Memory B cell (primary cell): ENCODE data around the gene SLK.

Experiments
- ATAC-seq: fragments of 150-1000 bp; cut with Tn5 transposase; 2 replicates; pipeline ENCODE4 v1.10.0; 2021; ENCODE audit warnings: low read depth, mild to moderate bottlenecking, moderate library complexity
- DNase-seq, 2 donors: peaks; one replicate each; pipeline ENCODE4 v3.0.0; 2022; ENCODE audit warnings: low spot score in 2 of 2
- H3K27ac Mint-ChIP-seq: one replicate; pipeline ENCODE4 v1.8.0; 2022; ENCODE audit warnings: mild to moderate bottlenecking, moderate library complexity, mixed read lengths
- H3K27me3 Mint-ChIP-seq: one replicate; pipeline ENCODE4 v1.8.0; 2022; ENCODE audit warnings: mixed read lengths
- H3K36me3 Mint-ChIP-seq: one replicate; pipeline ENCODE4 v1.8.0; 2022; ENCODE audit warnings: mild to moderate bottlenecking, mixed read lengths
- H3K4me1 Mint-ChIP-seq: one replicate; pipeline ENCODE4 v1.8.0; 2022; ENCODE audit warnings: mixed read lengths
- H3K4me3 Mint-ChIP-seq: one replicate; pipeline ENCODE4 v1.8.0; 2022; ENCODE audit warnings: mild to moderate bottlenecking, moderate library complexity, mixed read lengths
- H3K9me3 Mint-ChIP-seq: one replicate; pipeline ENCODE4 v1.8.0; 2022; ENCODE audit warnings: mixed read lengths

Gene SLK

GRCh38 chr10:103930881-103931280, 36.1 kb upstream of the SLK start:
- no peak for ATAC-seq
- Mint-ChIP-seq H3K4me1 (no peaks in the 10 kb centered on the region), H3K27ac (no peak overlapping the region), H3K4me3 (no peak overlapping the region), H3K27me3 (peaks cover 4% of the 10 kb centered on the region), H3K9me3 (no peaks in the 10 kb centered on the region), H3K36me3 (no peaks in the 10 kb centered on the region)
- DNase-seq: no peak

GRCh38 chr10:103931603-103932002, 35.3 kb upstream of the SLK start:
- ATAC-seq: no peak
- no peaks in the 10 kb centered on the region for H3K36me3 Mint-ChIP-seq
- peaks cover 4% of the 10 kb centered on the region for H3K27me3 Mint-ChIP-seq
- H3K9me3 Mint-ChIP-seq: no peaks in the 10 kb centered on the region
- H3K4me3 Mint-ChIP-seq: no peak overlapping the region
- no peak overlapping the region for H3K27ac Mint-ChIP-seq
- DNase-seq: no peak
- H3K4me1 Mint-ChIP-seq: no peaks in the 10 kb centered on the region

- Mint-ChIP-seq H3K4me1 (no peaks in the 10 kb centered on the region), H3K27ac (no peak overlapping the region), H3K4me3 (no peak overlapping the region), H3K27me3 (peaks cover 4% of the 10 kb centered on the region), H3K9me3 (no peaks in the 10 kb centered on the region), H3K36me3 (no peaks in the 10 kb centered on the region)
- ATAC-seq: no peak
- DNase-seq: no peak
Measured at GRCh38 chr10:103932271-103932670, 34.7 kb upstream of the SLK start.

- no peaks in the 10 kb centered on the region for H3K9me3 Mint-ChIP-seq
- DNase-seq: no peak
- no peak overlapping the region for H3K4me3 Mint-ChIP-seq
- no peaks in the 10 kb centered on the region for H3K4me1 Mint-ChIP-seq
- H3K27me3 Mint-ChIP-seq: peaks cover 4% of the 10 kb centered on the region
- H3K27ac Mint-ChIP-seq: no peak overlapping the region
- no peaks in the 10 kb centered on the region for H3K36me3 Mint-ChIP-seq
- ATAC-seq: no peak
Measured at GRCh38 chr10:103932971-103933370, 34.0 kb upstream of the SLK start.

DNA sequence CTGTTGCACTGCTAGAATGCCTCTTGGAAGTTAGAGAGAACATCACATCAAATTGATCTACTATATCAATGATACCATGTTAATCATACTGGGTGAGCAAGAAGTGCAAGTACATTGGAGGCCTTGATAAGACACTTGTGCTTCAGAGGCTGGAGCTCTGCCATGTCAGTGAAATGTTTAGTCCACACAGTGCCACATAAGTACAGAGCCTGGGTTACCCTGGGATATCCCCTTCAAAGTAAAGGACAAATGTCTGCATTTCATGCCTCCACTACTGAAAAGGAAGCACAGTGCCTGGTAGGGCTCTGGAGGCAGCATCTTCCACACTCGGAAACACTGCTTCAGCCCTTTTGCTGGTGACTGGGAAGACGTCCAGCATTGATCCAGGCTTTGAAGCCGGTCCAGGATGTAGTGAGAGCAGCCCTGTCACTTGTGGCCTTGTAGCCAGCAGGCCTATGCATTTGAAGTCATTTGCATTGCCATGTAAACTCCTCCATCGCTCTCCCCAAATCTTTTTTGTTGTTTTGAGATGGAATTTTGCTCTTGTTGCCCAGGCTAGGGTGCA, 33.3 kb upstream of the SLK start:
- Mint-ChIP-seq H3K4me1 (no peaks in the 10 kb centered on the region), H3K27ac (no peak overlapping the region), H3K4me3 (no peak overlapping the region), H3K36me3 (no peaks in the 10 kb centered on the region), H3K27me3 (peaks cover 3% of the 10 kb centered on the region), H3K9me3 (no peaks in the 10 kb centered on the region)
- ATAC-seq (no peak), DNase-seq (no peak)

DNA sequence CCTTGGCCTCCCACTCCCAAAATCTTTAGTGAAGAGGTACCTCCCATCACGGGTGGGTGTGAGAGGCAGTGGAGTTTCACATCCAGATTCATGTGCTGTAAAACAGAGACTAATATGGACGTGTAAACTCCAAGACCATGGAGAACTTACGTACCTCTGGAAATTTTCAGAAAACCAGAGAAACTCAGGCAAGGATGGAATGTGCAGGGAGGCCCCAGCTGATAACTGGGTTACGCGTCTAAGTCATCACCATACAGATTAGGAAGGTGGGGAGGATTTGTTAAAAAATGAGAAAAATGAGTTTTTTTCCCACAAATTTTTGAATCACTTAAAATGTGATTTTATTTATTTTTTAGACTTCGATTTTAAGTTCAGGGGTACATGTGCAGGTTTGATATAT, 32.6 kb upstream of the SLK start:
- H3K27me3 Mint-ChIP-seq: peaks cover 2% of the 10 kb centered on the region
- no peaks in the 10 kb centered on the region for H3K4me1 Mint-ChIP-seq
- no peaks in the 10 kb centered on the region for H3K36me3 Mint-ChIP-seq
- DNase-seq (no peak), ATAC-seq (no peak)
- no peaks in the 10 kb centered on the region for H3K9me3 Mint-ChIP-seq
- no peak overlapping the region for H3K4me3 Mint-ChIP-seq
- H3K27ac Mint-ChIP-seq: no peak overlapping the region

- H3K4me1 Mint-ChIP-seq: no peaks in the 10 kb centered on the region
- DNase-seq (no peak), ATAC-seq (no peak)
- no peak overlapping the region for H3K27ac Mint-ChIP-seq
- peaks cover 4% of the 10 kb centered on the region for H3K27me3 Mint-ChIP-seq
- no peaks in the 10 kb centered on the region for H3K36me3 Mint-ChIP-seq
- H3K4me3 Mint-ChIP-seq: no peak overlapping the region
- no peaks in the 10 kb centered on the region for H3K9me3 Mint-ChIP-seq
Measured at GRCh38 chr10:103936022-103936421, 30.9 kb upstream of the SLK start.

GRCh38 chr10:103939522-103939921, 27.4 kb upstream of the SLK start:
- DNase-seq (no peak), ATAC-seq (no peak)
- Mint-ChIP-seq H3K4me1 (no peaks in the 10 kb centered on the region), H3K27me3 (peaks cover 10% of the 10 kb centered on the region), H3K4me3 (no peak overlapping the region), H3K9me3 (no peaks in the 10 kb centered on the region), H3K36me3 (no peaks in the 10 kb centered on the region), H3K27ac (no peak overlapping the region)

GRCh38 chr10:103941801-103942200, 25.1 kb upstream of the SLK start:
- Mint-ChIP-seq H3K4me3 (no peak overlapping the region), H3K4me1 (no peaks in the 10 kb centered on the region), H3K9me3 (no peaks in the 10 kb centered on the region), H3K27ac (no peak overlapping the region), H3K27me3 (peaks cover 8% of the 10 kb centered on the region), H3K36me3 (no peaks in the 10 kb centered on the region)
- no peak for DNase-seq
- no peak for ATAC-seq

GRCh38 chr10:103942866-103943265, 24.1 kb upstream of the SLK start:
- Mint-ChIP-seq H3K9me3 (no peaks in the 10 kb centered on the region), H3K36me3 (no peaks in the 10 kb centered on the region), H3K4me3 (no peak overlapping the region), H3K27me3 (peaks cover 11% of the 10 kb centered on the region), H3K4me1 (peaks cover 3% of the 10 kb centered on the region), H3K27ac (no peak overlapping the region)
- ATAC-seq (no peak), DNase-seq (no peak)

DNA sequence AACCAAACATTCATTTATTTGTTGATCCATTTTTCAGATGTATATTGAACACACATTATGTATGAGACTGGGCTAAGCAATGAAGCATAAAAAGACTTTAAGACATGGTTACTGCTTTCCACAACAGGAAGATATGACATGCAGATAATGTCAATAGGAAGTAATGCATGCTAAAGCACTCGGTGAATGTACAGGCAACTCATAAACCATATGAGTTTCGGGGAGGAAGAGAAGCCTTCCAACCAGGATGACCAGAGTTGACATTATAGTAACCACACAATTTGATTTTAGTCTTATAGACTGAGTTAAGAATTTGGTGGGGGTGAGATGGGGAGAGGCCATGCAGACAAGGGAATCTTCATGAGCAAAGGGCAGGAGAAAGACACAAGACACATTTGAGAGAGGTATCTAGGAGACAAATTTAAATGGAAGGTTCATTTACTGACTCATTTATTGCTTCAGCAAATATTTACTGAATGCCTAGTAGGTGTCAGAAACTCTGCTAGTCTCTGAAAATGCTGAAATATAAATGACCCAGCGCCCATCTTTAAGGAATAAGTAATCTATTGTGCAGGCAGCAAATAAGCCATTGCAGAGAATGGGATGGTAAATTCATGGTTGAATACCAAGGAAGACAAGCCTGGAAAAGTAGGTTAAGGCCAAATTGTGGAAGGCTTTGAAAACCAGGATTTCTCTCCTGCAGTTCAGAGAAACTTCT, 19.0 kb upstream of the SLK start:
- no peak overlapping the region for H3K4me3 Mint-ChIP-seq
- no peak overlapping the region for H3K27ac Mint-ChIP-seq
- H3K9me3 Mint-ChIP-seq: no peaks in the 10 kb centered on the region
- no peak for ATAC-seq
- DNase-seq: no peak
- no peaks in the 10 kb centered on the region for H3K36me3 Mint-ChIP-seq
- peaks cover 5% of the 10 kb centered on the region for H3K4me1 Mint-ChIP-seq
- peaks cover 11% of the 10 kb centered on the region for H3K27me3 Mint-ChIP-seq

DNA sequence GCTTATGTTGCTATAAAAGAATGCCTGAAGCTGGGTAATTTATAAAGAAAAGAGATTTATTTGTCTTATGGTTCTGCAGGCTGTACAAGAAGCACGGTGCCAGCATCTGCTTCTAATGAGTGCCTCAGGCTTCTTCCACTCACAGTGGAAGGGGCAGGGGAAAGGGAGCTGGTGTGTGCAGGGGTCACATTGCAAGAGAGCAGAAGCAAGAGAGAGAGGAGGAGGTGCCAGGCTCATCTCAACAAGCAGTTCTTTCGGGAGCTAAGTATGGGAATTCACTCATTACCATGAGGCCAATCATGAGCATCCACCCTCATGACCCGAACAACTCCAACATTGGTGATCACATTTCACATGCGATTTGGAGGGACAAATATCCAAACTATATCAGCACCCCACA, 17.2 kb upstream of the SLK start:
- peaks cover 3% of the 10 kb centered on the region for H3K9me3 Mint-ChIP-seq
- no peak overlapping the region for H3K4me3 Mint-ChIP-seq
- H3K27ac Mint-ChIP-seq: no peak overlapping the region
- ATAC-seq (no peak), DNase-seq (no peak)
- H3K4me1 Mint-ChIP-seq: peaks cover 5% of the 10 kb centered on the region
- no peaks in the 10 kb centered on the region for H3K36me3 Mint-ChIP-seq
- H3K27me3 Mint-ChIP-seq: peaks cover 11% of the 10 kb centered on the region

GRCh38 chr10:103951183-103951582, 15.8 kb upstream of the SLK start:
- peaks cover 15% of the 10 kb centered on the region for H3K27me3 Mint-ChIP-seq
- no peak for ATAC-seq
- peaks cover 5% of the 10 kb centered on the region for H3K4me1 Mint-ChIP-seq
- peaks cover 2% of the 10 kb centered on the region for H3K36me3 Mint-ChIP-seq
- H3K4me3 Mint-ChIP-seq: no peak overlapping the region
- no peak overlapping the region for H3K27ac Mint-ChIP-seq
- H3K9me3 Mint-ChIP-seq: peaks cover 4% of the 10 kb centered on the region
- no peak for DNase-seq

DNA sequence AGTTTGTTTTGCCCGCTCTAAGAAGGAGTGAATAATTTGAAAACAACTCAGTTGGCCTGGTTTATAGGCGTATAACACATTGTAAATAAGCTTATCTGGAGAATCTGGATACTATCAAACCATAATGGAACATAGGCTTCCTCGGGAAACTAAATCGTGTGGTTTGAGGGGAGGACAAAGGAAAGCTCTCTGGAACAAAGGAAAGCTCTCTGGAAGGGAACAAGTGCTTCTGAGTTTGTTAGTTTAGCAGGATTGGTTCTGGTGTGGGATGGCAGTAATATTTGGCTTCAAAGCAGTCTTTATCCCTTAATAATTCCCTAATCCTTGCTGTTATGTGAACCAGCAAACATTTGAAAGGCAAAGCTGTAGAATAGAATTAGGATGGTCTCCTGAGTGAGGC, 15.0 kb upstream of the SLK start:
- Mint-ChIP-seq H3K27me3 (peaks cover 17% of the 10 kb centered on the region), H3K9me3 (peaks cover 4% of the 10 kb centered on the region), H3K4me3 (no peak overlapping the region), H3K4me1 (peaks cover 5% of the 10 kb centered on the region), H3K36me3 (peaks cover 2% of the 10 kb centered on the region), H3K27ac (no peak overlapping the region)
- ATAC-seq (no peak), DNase-seq (no peak)

- H3K27ac Mint-ChIP-seq: no peak overlapping the region
- no peak overlapping the region for H3K4me3 Mint-ChIP-seq
- DNase-seq (no peak), ATAC-seq (no peak)
- peaks cover 2% of the 10 kb centered on the region for H3K36me3 Mint-ChIP-seq
- no peaks in the 10 kb centered on the region for H3K4me1 Mint-ChIP-seq
- H3K9me3 Mint-ChIP-seq: peaks cover 4% of the 10 kb centered on the region
- peaks cover 11% of the 10 kb centered on the region for H3K27me3 Mint-ChIP-seq
Measured at GRCh38 chr10:103954543-103954942, 12.4 kb upstream of the SLK start.
